Uterus (tissue), 2 donors: Measurements from ENCODE around the gene HS3ST3A1.

Source experiments
- CTCF ChIP-seq, 4 experiments: fragments of 200-600 bp in 2 of 4; fragments of 450-650 bp in 2 of 4; sonication (generic) in 2 of 4; IDR thresholded peaks; one replicate each; pipeline ENCODE4 v1.5.1; 2016 to 2019; ENCODE audit warnings: antibody characterized with exemption in 4 of 4, mild to moderate bottlenecking in 2 of 4, moderate library complexity in 1 of 4
- POLR2A ChIP-seq, 2 donors: fragments of 450-650 bp; IDR thresholded peaks; one replicate each; pipeline ENCODE4 v1.6.1; 2016; ENCODE audit warnings: antibody characterized with exemption in 2 of 2, mild to moderate bottlenecking in 1 of 2, moderate library complexity in 1 of 2

DNA sequence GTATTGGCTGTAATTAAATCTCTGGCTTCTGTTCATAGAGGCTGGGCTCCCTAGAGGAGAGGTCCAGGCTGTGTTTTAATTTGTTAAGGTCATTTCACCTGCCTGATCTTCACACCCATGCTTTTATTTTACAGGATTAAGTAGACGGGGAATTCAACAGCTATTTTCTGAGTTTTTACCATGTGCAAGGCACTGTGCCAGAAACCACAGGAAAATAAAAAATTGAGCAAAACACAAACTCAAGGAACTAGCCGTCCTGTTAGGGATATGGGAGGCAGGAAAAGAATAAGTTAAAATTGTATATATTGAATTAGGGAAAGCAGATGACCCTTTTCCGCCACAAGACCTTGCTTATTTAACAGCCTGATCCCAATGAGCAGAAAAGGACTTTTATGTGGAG is 29.1 kb downstream of the HS3ST3A1 start:
- TF ChIP-seq CTCF (IDR thresholded peaks at IDR 0.05): no peak
- no peak for TF ChIP-seq POLR2A (IDR thresholded peaks at IDR 0.05)
